ENCODE measurements around the gene MAEA.

Gene MAEA

DNA sequence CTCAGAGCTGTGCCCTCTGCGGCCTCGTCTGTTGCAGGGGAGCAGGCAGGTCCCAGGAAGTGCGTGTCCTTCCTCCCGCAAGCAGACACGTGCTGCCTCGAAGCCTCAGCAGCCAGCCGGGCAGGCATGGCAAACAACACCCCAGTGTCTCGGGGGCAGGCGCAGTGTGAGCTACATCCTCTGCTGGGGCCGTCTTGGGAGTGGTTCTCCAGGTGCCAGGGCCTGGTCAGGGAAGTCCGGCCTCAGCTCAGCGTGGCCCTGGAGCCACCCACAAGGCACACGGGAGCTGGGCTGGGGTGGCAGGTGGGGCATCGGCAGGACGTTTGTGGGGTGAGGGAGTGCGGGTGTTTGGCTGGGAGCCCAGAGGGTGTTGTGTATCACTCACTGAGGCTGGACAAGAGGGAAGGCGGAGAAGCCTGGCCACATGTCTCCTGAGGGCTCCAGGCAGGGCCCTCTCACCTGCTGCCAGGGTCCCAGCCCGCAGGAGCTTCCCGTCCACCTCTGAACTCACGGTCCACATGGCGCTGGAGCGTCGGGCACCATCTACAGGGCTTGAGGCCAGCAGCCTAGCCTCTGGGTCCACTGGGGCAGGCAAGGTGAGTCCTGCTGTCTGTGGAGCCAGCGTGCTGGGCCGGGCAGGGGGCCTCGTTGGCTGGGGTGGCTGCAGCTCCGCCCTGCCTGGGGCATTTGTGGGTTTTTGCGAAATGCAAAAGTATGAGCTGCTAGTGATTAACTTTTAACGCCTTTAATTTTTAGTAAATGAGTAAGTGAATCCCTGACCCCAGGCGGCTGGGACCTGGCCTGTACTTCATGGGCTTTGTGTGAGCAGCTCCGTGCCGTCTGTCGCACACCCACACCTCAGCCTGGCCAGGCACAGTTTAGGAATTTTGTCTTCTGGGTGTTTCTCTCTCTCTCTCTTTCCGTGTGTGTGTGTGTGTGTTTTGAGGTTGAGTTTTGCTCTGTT lies 40.0 kb downstream of the MAEA start:
- Histone ChIP-seq H3K18ac (ENCODE audit: low read length) (no peak overlapping the region), H3K14ac (ENCODE audit: low read length) (no peak overlapping the region), H3K9ac (ENCODE audit: low read depth, low read length, poor library complexity) (peak overlapping the region; percentile 63), H3K4ac (ENCODE audit: low read length) (no peak overlapping the region), H3K27me3 (ENCODE audit: control insufficient read depth in 3 of 3, insufficient read depth in 3 of 3, low read depth in 1 of 3, low read length in 3 of 3) (no peaks in the 10 kb centered on the region), H2BK12ac (ENCODE audit: low read length) (no peak overlapping the region), H2BK15ac (ENCODE audit: low read length) (no peak overlapping the region), H3K4me1 (ENCODE audit: control insufficient read depth in 2 of 2, insufficient read depth in 1 of 2, low read depth in 1 of 2, low read length in 2 of 2) (no peaks in the 10 kb centered on the region), H4K8ac (ENCODE audit: low read depth, low read length) (no peak overlapping the region), H3K27ac (replicated peaks; ENCODE audit: low read length) (no peak overlapping the region), H3K23ac (ENCODE audit: low read depth, low read length, poor library complexity) (peak overlapping the region; percentile 10), H2AK5ac (ENCODE audit: low read depth, low read length) (no peak overlapping the region), H3K4me2 (ENCODE audit: insufficient read depth, low read length, poor library complexity, severe bottlenecking) (no peak overlapping the region), H2AFZ (ENCODE audit: low read length) (no peak overlapping the region), H2BK120ac (ENCODE audit: low read depth, low read length) (peak overlapping the region; percentile 61), H4K91ac (ENCODE audit: low read depth, low read length, poor library complexity) (no peak overlapping the region), H3K36me3 (replicated peaks in 1 of 2; ENCODE audit: control insufficient read depth in 2 of 2, insufficient read depth in 2 of 2, low read length in 2 of 2) (peaks cover 40 to 83% of the 10 kb centered on the region in 2 donors), H3K4me3 (ENCODE audit: low read length in 2 of 2) (no peak overlapping the region), H3K9me3 (replicated peaks in 1 of 2; ENCODE audit: control insufficient read depth in 2 of 2, insufficient read depth in 1 of 2, low read depth in 1 of 2, low read length in 2 of 2) (peaks cover 0 to 5% of the 10 kb centered on the region in 2 donors), H3K79me1 (ENCODE audit: low read depth, low read length) (peaks cover 10% of the 10 kb centered on the region), H2BK5ac (ENCODE audit: low read length) (no peak overlapping the region)
- WGBS, 2 donors (ENCODE audit: extremely low coverage in 2 of 2, insufficient read length in 2 of 2, insufficient replicate concordance in 1 of 2): no CpG with 5 or more reads among the region's 34 CpGs
- DNase-seq (ENCODE audit: low spot score): no peak

DNA sequence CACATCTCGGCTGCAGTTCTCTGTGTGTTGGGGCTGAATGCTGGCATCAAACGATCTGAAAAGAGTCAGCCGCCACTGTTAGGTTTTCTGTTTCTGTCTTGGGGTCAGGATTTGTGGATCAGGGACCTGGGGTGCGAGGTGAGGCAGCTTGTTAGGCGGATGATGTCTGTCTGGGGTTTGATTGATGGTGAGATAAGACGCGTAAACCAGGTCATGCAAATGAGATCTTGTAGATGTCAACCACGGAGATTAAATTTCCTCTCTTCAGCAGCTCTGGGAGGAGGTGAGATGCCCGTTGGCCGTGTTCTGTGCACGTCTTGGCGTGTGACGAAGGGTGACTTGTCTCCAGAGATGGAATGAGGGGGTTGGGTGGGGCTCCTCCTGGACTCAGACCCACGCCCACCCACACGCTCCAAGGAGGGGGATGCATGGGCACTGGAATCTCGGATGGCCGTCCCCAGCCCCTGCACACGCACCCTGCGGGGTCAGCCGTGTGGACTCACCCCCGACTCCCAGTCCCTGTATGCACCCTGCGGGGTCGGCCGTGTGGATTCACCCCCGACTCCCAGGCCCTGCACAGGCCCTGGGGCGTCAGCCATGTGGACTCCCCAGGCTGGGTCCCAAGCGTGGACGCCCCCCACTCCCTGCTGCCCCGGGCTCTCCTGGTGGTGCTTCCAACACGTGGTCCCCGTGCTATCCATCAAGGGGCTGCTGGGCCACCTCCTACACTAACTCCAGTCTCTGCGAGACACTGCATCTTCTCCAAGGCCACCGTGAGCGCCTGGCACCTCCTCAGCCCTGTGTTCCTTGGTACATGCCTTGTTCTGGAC lies 41.3 kb downstream of the MAEA start:
- Histone ChIP-seq H3K23ac (ENCODE audit: low read depth, low read length, poor library complexity) (peak overlapping the region; percentile 4), H2AK5ac (ENCODE audit: low read depth, low read length) (no peak overlapping the region), H3K14ac (ENCODE audit: low read length) (no peak overlapping the region), H3K4me3 (ENCODE audit: low read length in 2 of 2) (no peak overlapping the region), H4K91ac (ENCODE audit: low read depth, low read length, poor library complexity) (no peak overlapping the region), H3K18ac (ENCODE audit: low read length) (no peak overlapping the region), H2AFZ (ENCODE audit: low read length) (no peak overlapping the region), H3K27me3 (ENCODE audit: control insufficient read depth in 3 of 3, insufficient read depth in 3 of 3, low read depth in 1 of 3, low read length in 3 of 3) (no peaks in the 10 kb centered on the region), H3K36me3 (replicated peaks in 1 of 2; ENCODE audit: control insufficient read depth in 2 of 2, insufficient read depth in 2 of 2, low read length in 2 of 2) (peaks cover 41 to 78% of the 10 kb centered on the region in 2 donors), H2BK12ac (ENCODE audit: low read length) (no peak overlapping the region), H2BK5ac (ENCODE audit: low read length) (no peak overlapping the region), H3K4me2 (ENCODE audit: insufficient read depth, low read length, poor library complexity, severe bottlenecking) (no peak overlapping the region), H3K9me3 (replicated peaks in 1 of 2; ENCODE audit: control insufficient read depth in 2 of 2, insufficient read depth in 1 of 2, low read depth in 1 of 2, low read length in 2 of 2) (peaks cover 0 to 5% of the 10 kb centered on the region in 2 donors), H2BK15ac (ENCODE audit: low read length) (no peak overlapping the region), H3K79me1 (ENCODE audit: low read depth, low read length) (peaks cover 7% of the 10 kb centered on the region), H3K4ac (ENCODE audit: low read length) (no peak overlapping the region), H3K27ac (replicated peaks; ENCODE audit: low read length) (no peak overlapping the region), H3K9ac (ENCODE audit: low read depth, low read length, poor library complexity) (no peak overlapping the region), H3K4me1 (ENCODE audit: control insufficient read depth in 2 of 2, insufficient read depth in 1 of 2, low read depth in 1 of 2, low read length in 2 of 2) (no peaks in the 10 kb centered on the region), H4K8ac (ENCODE audit: low read depth, low read length) (no peak overlapping the region), H2BK120ac (ENCODE audit: low read depth, low read length) (no peak overlapping the region)
- DNase-seq (ENCODE audit: low spot score): no peak
- no CpG with 5 or more reads among the region's 34 CpGs for WGBS, 2 donors (ENCODE audit: extremely low coverage in 2 of 2, insufficient read length in 2 of 2, insufficient replicate concordance in 1 of 2)

GRCh38 chr4:1331591-1332353 lies 42.1 kb downstream of the MAEA start:
- no peak overlapping the region for H2BK12ac ChIP-seq (ENCODE audit: low read length)
- H4K8ac ChIP-seq (ENCODE audit: low read depth, low read length): no peak overlapping the region
- H2AK5ac ChIP-seq (ENCODE audit: low read depth, low read length): no peak overlapping the region
- no peak overlapping the region for H3K18ac ChIP-seq (ENCODE audit: low read length)
- H2AFZ ChIP-seq (ENCODE audit: low read length): no peak overlapping the region
- H3K9me3 ChIP-seq (replicated peaks in 1 of 2; ENCODE audit: control insufficient read depth in 2 of 2, insufficient read depth in 1 of 2, low read depth in 1 of 2, low read length in 2 of 2): peaks cover 0 to 5% of the 10 kb centered on the region in 2 donors
- no CpG with 5 or more reads among the region's 21 CpGs for WGBS, 2 donors (ENCODE audit: extremely low coverage in 2 of 2, insufficient read length in 2 of 2, insufficient replicate concordance in 1 of 2)
- no peak overlapping the region for H3K4me2 ChIP-seq (ENCODE audit: insufficient read depth, low read length, poor library complexity, severe bottlenecking)
- H3K9ac ChIP-seq (ENCODE audit: low read depth, low read length, poor library complexity): no peak overlapping the region
- H3K4me3 ChIP-seq (ENCODE audit: low read length in 2 of 2): no peak overlapping the region
- no peak overlapping the region for H3K4ac ChIP-seq (ENCODE audit: low read length)
- DNase-seq (ENCODE audit: low spot score): no peak
- H3K79me1 ChIP-seq (ENCODE audit: low read depth, low read length): peaks cover 7% of the 10 kb centered on the region
- H2BK5ac ChIP-seq (ENCODE audit: low read length): no peak overlapping the region
- peak overlapping the region; percentile 4 for H3K23ac ChIP-seq (ENCODE audit: low read depth, low read length, poor library complexity)
- no peak overlapping the region for H2BK15ac ChIP-seq (ENCODE audit: low read length)
- H3K4me1 ChIP-seq (ENCODE audit: control insufficient read depth in 2 of 2, insufficient read depth in 1 of 2, low read depth in 1 of 2, low read length in 2 of 2): no peaks in the 10 kb centered on the region
- peak overlapping the region; percentile 27 for H3K14ac ChIP-seq (ENCODE audit: low read length)
- peaks cover 43 to 78% of the 10 kb centered on the region in 2 donors for H3K36me3 ChIP-seq (replicated peaks in 1 of 2; ENCODE audit: control insufficient read depth in 2 of 2, insufficient read depth in 2 of 2, low read length in 2 of 2)
- H2BK120ac ChIP-seq (ENCODE audit: low read depth, low read length): no peak overlapping the region
- H3K27me3 ChIP-seq (ENCODE audit: control insufficient read depth in 3 of 3, insufficient read depth in 3 of 3, low read depth in 1 of 3, low read length in 3 of 3): no peaks in the 10 kb centered on the region
- no peak overlapping the region for H4K91ac ChIP-seq (ENCODE audit: low read depth, low read length, poor library complexity)
- no peak overlapping the region for H3K27ac ChIP-seq (replicated peaks; ENCODE audit: low read length)
